ENCODE results near the gene COL4A1.

The COL4A1 gene

DNA sequence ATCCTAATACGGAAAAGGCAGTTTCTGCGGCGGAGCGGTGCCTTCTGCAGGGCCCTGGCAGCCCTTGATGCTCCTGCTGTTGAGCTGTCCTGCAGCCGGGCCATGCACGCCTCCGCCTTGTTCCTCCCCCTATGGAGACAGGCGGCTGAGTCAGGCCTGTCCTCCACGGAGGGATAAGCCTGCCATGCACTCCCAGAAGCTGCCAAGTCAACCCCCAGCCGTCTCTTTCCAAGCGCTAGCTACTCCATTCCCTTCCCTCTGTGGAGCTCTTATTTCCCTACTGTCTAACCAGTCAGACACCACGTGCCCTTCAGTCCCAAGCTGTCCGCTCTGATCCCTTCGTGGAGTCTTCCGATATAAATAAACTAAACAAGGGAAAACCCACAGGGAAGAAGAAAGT lies 197.0 kb downstream of the COL4A1 start:
- no peak for TF ChIP-seq SIN3A (IDR thresholded peaks at IDR 0.05; ENCODE audit: borderline replicate concordance, insufficient read depth, low read length)
- no peak for TF ChIP-seq REST (IDR thresholded peaks at IDR 0.05; ENCODE audit: insufficient read depth in 1 of 2, low read depth in 2 of 2, low read length in 2 of 2)
- no peak for TF ChIP-seq POLR2AphosphoS5 (IDR thresholded peaks at IDR 0.05; ENCODE audit: low read depth, low read length)
- no peak for TF ChIP-seq TAF1 (IDR thresholded peaks at IDR 0.05; ENCODE audit: borderline replicate concordance, insufficient read depth, low read length)
- no peak for TF ChIP-seq FOXP2 (optimal IDR thresholded peaks at IDR 0.05; ENCODE audit: borderline replicate concordance, extremely low read depth, extremely low read length, insufficient read depth)

DNA sequence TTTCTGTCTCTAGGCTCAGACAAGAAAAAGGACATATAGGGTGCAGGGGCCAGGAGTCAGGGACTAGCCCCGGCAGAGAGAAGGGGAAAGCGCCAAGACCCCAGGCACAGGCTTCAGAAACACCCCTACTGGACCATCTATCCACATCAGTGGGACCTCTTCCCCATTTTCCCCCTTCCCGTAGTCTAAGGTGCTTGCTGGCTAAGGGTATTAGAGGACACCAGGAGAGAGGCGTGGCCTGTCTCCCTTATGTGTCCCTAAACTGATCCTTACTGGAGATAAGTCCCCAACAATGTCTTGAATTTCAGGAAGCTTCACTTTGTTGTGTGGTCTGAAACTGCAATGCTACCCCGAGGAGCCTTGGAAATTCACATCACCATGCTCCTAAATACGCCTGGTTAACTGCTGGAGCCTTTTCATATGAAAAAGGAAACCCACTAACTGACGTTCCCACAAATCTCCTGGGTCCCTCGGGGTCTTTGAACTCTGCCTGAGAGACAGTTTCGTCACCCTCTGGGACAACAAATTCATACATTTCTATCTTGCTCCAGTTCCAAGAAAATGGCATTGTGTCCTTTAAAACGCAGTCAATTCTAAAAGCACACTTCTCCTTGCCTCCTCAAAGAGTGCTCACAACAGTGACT lies 197.7 kb downstream of the COL4A1 start:
- TF ChIP-seq POLR2AphosphoS5 (IDR thresholded peaks at IDR 0.05; ENCODE audit: low read depth, low read length) (no peak), REST (IDR thresholded peaks at IDR 0.05; ENCODE audit: insufficient read depth in 1 of 2, low read depth in 2 of 2, low read length in 2 of 2) (no peak), TAF1 (IDR thresholded peaks at IDR 0.05; ENCODE audit: borderline replicate concordance, insufficient read depth, low read length) (no peak), SIN3A (IDR thresholded peaks at IDR 0.05; ENCODE audit: borderline replicate concordance, insufficient read depth, low read length) (no peak), FOXP2 (optimal IDR thresholded peaks at IDR 0.05; ENCODE audit: borderline replicate concordance, extremely low read depth, extremely low read length, insufficient read depth) (no peak)

DNA sequence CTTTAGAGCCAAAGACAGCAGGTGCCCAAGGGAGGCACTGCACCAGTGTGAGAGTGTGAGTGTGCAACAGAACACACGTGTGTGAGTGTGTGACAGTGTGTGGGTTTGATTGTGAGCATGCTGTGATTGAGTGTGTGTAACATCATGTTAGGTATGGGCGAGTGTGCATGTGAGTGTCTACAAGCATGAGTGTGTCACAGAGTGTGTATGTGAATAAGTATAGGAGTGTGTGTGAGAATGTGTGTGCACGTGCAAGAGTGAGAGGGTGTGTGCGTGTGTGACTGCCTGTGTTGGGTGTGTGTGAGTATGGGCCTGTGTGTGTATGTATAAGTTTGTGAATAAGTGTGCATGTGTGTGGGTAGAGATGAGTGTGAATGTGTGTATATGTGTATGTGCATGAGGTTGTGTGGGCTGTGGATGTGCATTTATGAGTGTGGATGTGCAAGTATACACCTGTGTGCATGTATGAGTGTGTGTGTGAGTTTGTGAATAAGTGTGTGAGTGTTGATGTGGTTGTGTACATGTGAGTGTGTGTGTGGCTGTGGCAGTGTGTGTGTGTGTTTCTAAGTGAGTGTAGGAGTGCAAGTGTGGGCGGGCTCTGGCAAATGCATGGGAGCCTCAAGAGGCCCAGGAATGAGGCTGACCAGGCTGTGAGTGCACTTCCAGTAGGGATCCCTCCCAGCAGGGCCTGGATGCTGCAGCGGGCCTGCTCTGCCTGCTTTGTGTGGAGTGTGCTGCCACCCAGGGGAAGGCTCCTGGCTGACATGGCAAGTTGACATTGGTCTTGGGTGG lies 198.4 kb downstream of the COL4A1 start:
- TF ChIP-seq REST (IDR thresholded peaks at IDR 0.05; ENCODE audit: insufficient read depth in 1 of 2, low read depth in 2 of 2, low read length in 2 of 2) (no peak), SIN3A (IDR thresholded peaks at IDR 0.05; ENCODE audit: borderline replicate concordance, insufficient read depth, low read length) (no peak), TAF1 (IDR thresholded peaks at IDR 0.05; ENCODE audit: borderline replicate concordance, insufficient read depth, low read length) (no peak), POLR2AphosphoS5 (IDR thresholded peaks at IDR 0.05; ENCODE audit: low read depth, low read length) (no peak), FOXP2 (optimal IDR thresholded peaks at IDR 0.05; ENCODE audit: borderline replicate concordance, extremely low read depth, extremely low read length, insufficient read depth) (peak; percentile 77)

DNA sequence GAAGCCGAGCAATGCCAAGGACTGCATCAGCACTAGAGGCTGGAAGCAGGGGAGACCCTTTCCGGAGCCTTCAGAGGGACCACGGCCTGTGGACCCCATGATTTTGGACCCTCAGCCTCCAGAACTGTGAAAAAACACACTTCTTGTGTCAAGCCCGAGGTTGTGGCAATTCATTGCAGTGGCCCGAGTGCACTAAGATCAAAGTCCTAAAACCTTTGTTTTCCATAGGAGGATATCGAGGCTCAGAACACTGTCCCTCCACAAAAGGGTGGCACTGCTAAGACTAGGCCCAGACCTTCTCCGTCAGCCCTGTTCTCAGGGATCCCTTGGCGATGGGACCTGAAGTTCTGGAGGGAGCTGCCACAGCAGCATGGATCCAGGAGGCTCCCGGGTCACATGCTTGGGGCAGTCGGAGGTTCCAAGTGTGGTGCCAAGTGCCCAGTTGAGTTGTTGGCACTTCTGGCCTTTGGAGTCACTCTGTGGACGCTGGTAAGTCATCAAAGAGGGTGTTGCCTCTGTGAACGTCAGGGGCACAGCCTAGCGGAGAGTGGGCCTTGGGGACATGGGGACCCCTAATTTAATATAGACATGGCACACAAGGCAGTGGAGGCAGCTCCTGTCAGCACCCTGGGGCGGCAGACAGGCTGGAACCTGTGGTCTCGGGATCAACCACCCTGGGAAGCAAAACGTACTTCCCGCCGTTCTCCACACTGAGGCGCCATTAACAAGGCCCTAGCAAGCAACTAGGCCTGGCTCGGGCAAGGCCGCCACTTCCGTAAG lies 199.2 kb downstream of the COL4A1 start:
- TF ChIP-seq SIN3A (IDR thresholded peaks at IDR 0.05; ENCODE audit: borderline replicate concordance, insufficient read depth, low read length), result no peak
- no peak for TF ChIP-seq TAF1 (IDR thresholded peaks at IDR 0.05; ENCODE audit: borderline replicate concordance, insufficient read depth, low read length)
- no peak for TF ChIP-seq FOXP2 (optimal IDR thresholded peaks at IDR 0.05; ENCODE audit: borderline replicate concordance, extremely low read depth, extremely low read length, insufficient read depth)
- no peak for TF ChIP-seq POLR2AphosphoS5 (IDR thresholded peaks at IDR 0.05; ENCODE audit: low read depth, low read length)
- TF ChIP-seq REST (IDR thresholded peaks at IDR 0.05; ENCODE audit: insufficient read depth in 1 of 2, low read depth in 2 of 2, low read length in 2 of 2), result no peak
